ENCODE data around the gene FHIT.

Gene FHIT

GRCh38 chr3:59795756-59796155 lies 1455.5 kb downstream of the FHIT start:
- DNase-seq (ENCODE audit: low read depth): no peak

- no peak for DNase-seq (ENCODE audit: low read depth)
Observed at GRCh38 chr3:59793976-59794375, 1457.3 kb downstream of the FHIT start.

- DNase-seq (ENCODE audit: low read depth): no peak
Observed at GRCh38 chr3:59791774-59792308, 1459.4 kb downstream of the FHIT start.

- no peak for DNase-seq (ENCODE audit: low read depth)
Observed at GRCh38 chr3:59790241-59790640, 1461.0 kb downstream of the FHIT start.

- DNase-seq (ENCODE audit: low read depth): no peak
Observed at GRCh38 chr3:59788801-59789200, 1462.5 kb downstream of the FHIT start.

GRCh38 chr3:59788133-59788532 lies 1463.1 kb downstream of the FHIT start:
- no peak for DNase-seq (ENCODE audit: low read depth)

- no peak for DNase-seq (ENCODE audit: low read depth)
Observed at GRCh38 chr3:59786374-59786773, 1464.9 kb downstream of the FHIT start.

GRCh38 chr3:59784164-59784563 lies 1467.1 kb downstream of the FHIT start:
- DNase-seq (ENCODE audit: low read depth): no peak

- no peak for DNase-seq (ENCODE audit: low read depth)
Observed at GRCh38 chr3:59783468-59783988, 1467.7 kb downstream of the FHIT start.

GRCh38 chr3:59782664-59783063 lies 1468.6 kb downstream of the FHIT start:
- no peak for DNase-seq (ENCODE audit: low read depth)

- no peak for DNase-seq (ENCODE audit: low read depth)
Observed at GRCh38 chr3:59780209-59780608, 1471.0 kb downstream of the FHIT start.

- DNase-seq (ENCODE audit: low read depth): no peak
Observed at GRCh38 chr3:59779260-59779659, 1472.0 kb downstream of the FHIT start.

- no peak for DNase-seq (ENCODE audit: low read depth)
Observed at GRCh38 chr3:59777667-59778077, 1473.6 kb downstream of the FHIT start.

- DNase-seq (ENCODE audit: low read depth): no peak
Observed at GRCh38 chr3:59777066-59777465, 1474.2 kb downstream of the FHIT start.

GRCh38 chr3:59775761-59776325 lies 1475.4 kb downstream of the FHIT start:
- DNase-seq (ENCODE audit: low read depth): no peak

GRCh38 chr3:59775106-59775505 lies 1476.1 kb downstream of the FHIT start:
- no peak for DNase-seq (ENCODE audit: low read depth)

GRCh38 chr3:59774634-59775033 lies 1476.6 kb downstream of the FHIT start:
- no peak for DNase-seq (ENCODE audit: low read depth)

- DNase-seq (ENCODE audit: low read depth): no peak
Observed at GRCh38 chr3:59774000-59774399, 1477.3 kb downstream of the FHIT start.

- peak; percentile 35 for DNase-seq (ENCODE audit: low read depth)
Observed at GRCh38 chr3:59772416-59773408, 1478.5 kb downstream of the FHIT start.

- no peak for DNase-seq (ENCODE audit: low read depth)
Observed at GRCh38 chr3:59771768-59772181, 1479.5 kb downstream of the FHIT start.

- no peak for DNase-seq (ENCODE audit: low read depth)
Observed at GRCh38 chr3:59769127-59769750, 1482.0 kb downstream of the FHIT start.

GRCh38 chr3:59766200-59766872 lies 1484.9 kb downstream of the FHIT start:
- DNase-seq (ENCODE audit: low read depth): no peak
